Measurements from ENCODE around the gene UCP3. TPM values are rescaled to one million over a fixed set of nuclear protein-coding genes. Genes with fewer than 3 reads are reported as not detected.
"Not testable (repeated sequence)": the region's sequence is repeated elsewhere in the genome, so short reads cannot be mapped to it uniquely, and the experiment has no call there.

The UCP3 gene
- total RNA-seq, 2 experiments from 2014 or later, result 0.32 to 0.83 TPM

DNA sequence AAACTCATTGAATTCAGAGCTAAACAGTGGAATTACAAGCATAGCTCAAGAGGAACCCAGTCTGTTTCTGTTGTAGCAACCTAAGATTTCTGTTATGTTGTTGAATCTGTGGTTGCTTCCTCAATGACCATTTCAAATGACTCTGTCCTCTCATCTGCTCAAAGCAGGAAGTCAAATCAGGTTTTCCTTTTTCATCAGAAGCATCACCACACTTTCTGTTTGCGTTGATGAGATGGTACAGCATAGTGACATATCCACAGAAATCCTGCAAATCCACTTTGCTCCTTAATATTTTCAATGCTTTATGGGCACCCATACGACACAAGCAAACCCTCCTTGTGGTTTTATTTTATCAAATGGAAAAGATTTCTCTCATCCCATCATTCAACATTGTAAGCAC, 13.6 kb downstream of the UCP3 start:
- Mint-ChIP-seq H3K9me3 (no peaks in the 10 kb centered on the region), H3K4me3 (peak overlapping the region; percentile 44), H3K36me3 (ENCODE audit: low read depth) (no peaks in the 10 kb centered on the region), H3K27me3 (ENCODE audit: low read depth) (no peaks in the 10 kb centered on the region), H3K4me1 (ENCODE audit: low read depth) (peaks cover 68% of the 10 kb centered on the region), H3K27ac (peak overlapping the region; percentile 85)
- DNase-seq, result no peak
- CTCF ChIA-PET, result interaction anchor here (0.7 to 1.9 kb wide), 4 partner anchors 10 to 28 kb away, joined by 3 to 12 read pairs (median 4); no protein-coding TSS in a partner anchor
- intact Hi-C loops (cut with micrococcal nuclease), result loop anchor here (1.0 to 5.0 kb wide), 4 partner anchors 10 to 497 kb away; partner anchors contain the start of gene LIPT2

DNA sequence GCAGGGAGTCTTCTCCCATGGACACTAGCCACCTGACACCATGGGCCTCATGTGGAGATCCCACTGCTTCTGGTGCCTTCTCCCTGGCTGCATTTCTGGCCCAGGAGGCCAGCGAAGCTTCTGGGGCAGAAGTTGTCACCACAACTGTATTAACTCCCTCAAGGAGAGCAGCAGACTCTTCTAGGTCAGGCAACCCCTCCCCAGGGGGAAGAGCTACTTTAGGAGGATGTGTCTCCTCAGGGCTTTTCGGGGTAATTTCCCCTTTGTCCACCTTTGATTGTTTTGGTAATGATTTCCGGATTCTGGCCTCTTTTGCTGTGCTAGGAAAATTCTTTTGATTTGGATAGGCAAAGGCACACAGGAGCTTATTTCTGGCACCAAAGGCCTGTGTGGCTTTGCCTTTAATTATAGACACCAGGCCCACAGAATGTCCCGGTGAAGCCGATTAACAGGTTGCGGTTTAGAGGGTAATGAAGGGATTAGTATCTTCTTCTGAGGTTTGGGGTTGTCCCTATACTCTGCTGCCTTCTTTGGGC, 17.3 kb downstream of the UCP3 start:
- H3K36me3 Mint-ChIP-seq (ENCODE audit: low read depth), result no peaks in the 10 kb centered on the region
- peaks cover 45% of the 10 kb centered on the region for H3K4me1 Mint-ChIP-seq (ENCODE audit: low read depth)
- H3K4me3 Mint-ChIP-seq, result no peak overlapping the region
- H3K27ac Mint-ChIP-seq, result peak overlapping the region; percentile 33
- intact Hi-C loops (cut with micrococcal nuclease), result no loop called here
- H3K27me3 Mint-ChIP-seq (ENCODE audit: low read depth), result no peaks in the 10 kb centered on the region
- no peak for DNase-seq
- H3K9me3 Mint-ChIP-seq, result no peaks in the 10 kb centered on the region
- CTCF ChIA-PET, result interaction anchor here (1.0 to 1.2 kb wide), 2 partner anchors 10 to 13 kb away, joined by 3 to 4 read pairs; no protein-coding TSS in a partner anchor

DNA sequence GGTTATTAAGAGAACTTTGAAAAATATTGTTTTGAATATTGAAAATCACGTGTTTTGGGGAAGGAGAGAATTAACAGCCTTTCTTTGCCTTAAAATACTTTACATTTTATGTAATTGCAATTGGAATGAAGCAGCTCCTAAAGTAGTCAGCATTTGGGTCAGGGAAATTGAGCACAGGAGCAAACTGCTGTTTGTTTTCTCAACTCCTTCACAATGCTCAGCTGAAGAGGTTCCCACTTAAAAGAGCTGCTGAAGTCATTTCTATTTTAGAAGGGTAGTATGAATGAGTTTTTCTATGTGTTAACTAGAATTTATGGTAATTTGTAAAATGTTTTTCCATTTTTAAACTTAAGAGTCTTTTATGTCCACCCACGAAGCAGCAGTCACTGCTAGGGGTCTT, 18.2 kb downstream of the UCP3 start:
- Mint-ChIP-seq H3K9me3 (no peaks in the 10 kb centered on the region), H3K36me3 (ENCODE audit: low read depth) (no peaks in the 10 kb centered on the region), H3K4me1 (ENCODE audit: low read depth) (peaks cover 42% of the 10 kb centered on the region), H3K27ac (no peak overlapping the region), H3K27me3 (ENCODE audit: low read depth) (no peaks in the 10 kb centered on the region), H3K4me3 (no peak overlapping the region)
- CTCF ChIA-PET, result interaction anchor here (1.2 kb wide), 1 partner anchor 14 kb away, joined by 3 read pairs; no protein-coding TSS in a partner anchor
- intact Hi-C loops (cut with micrococcal nuclease), result no loop called here
- DNase-seq, result no peak

DNA sequence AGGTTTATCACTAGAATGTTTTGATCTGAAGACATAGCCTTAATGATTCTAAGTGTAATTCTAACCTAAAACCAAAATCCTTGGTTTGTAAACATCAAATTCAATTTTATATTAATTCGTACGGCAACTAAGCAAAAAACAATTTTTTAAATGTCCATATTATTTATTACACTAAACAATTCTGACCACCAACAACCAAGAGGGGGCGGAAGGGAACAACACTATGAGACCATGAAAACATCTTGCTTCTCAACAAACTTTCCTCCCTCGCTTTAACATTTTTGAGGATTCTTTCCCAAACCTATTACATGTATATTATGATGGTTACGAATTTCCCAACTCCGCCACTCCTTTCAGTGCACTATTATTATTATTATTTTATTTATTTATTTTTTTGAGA, 19.7 kb downstream of the UCP3 start:
- CTCF ChIA-PET, result no interaction called here
- Mint-ChIP-seq H3K27me3 (ENCODE audit: low read depth) (no peaks in the 10 kb centered on the region), H3K4me1 (ENCODE audit: low read depth) (peaks cover 37% of the 10 kb centered on the region), H3K4me3 (no peak overlapping the region), H3K36me3 (ENCODE audit: low read depth) (no peaks in the 10 kb centered on the region), H3K27ac (no peak overlapping the region), H3K9me3 (no peaks in the 10 kb centered on the region)
- DNase-seq, result no peak
- intact Hi-C loops (cut with micrococcal nuclease), result no loop called here

DNA sequence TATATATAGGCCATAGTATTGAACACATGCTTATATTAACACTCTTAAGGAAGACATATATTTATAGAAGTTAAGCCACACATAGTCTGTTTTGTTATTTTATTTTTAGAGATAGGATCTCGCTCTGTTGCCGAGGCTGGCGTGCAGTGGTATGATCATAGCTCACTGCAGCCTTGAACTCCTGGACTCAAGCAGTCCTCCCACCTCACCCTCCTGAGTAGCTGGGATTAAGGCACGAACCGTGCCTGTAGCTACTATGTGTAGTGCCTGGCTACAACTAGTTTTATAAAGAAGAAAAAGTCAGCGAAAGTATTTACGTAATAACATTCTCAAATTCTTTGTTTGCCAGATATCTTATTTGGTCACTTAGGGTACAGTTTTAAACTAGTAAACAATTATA, 20.7 kb downstream of the UCP3 start:
- H3K36me3 Mint-ChIP-seq (ENCODE audit: low read depth), result no peaks in the 10 kb centered on the region
- H3K9me3 Mint-ChIP-seq, result no peaks in the 10 kb centered on the region
- CTCF ChIA-PET, result no interaction called here
- no peaks in the 10 kb centered on the region for H3K27me3 Mint-ChIP-seq (ENCODE audit: low read depth)
- no peak overlapping the region for H3K27ac Mint-ChIP-seq
- H3K4me1 Mint-ChIP-seq (ENCODE audit: low read depth), result peaks cover 40% of the 10 kb centered on the region
- no peak for DNase-seq
- no peak overlapping the region for H3K4me3 Mint-ChIP-seq
- intact Hi-C loops (cut with micrococcal nuclease), result no loop called here

DNA sequence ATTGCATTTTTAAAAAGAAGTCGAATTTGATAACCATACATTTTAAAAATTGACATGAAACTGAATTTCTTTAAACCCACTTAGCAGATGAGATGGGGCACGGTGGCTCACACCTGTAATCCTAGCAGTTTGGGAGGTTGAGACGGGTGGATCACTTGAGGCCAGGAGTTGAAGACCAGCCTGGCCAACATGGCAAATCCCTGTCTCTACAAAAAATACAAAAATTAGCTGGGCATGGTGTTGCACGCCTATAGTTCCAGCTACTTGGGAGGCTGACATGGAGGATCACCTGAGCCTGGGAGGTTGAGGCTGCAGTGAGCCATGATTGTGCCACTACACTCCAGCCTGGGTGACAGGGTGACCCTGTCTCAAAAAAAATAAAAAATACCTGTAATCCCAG, 23.2 kb downstream of the UCP3 start:
- H3K4me3 Mint-ChIP-seq; H3K27ac Mint-ChIP-seq; CTCF ChIA-PET; H3K27me3 Mint-ChIP-seq (ENCODE audit: low read depth); intact Hi-C loops (cut with micrococcal nuclease); DNase-seq; H3K9me3 Mint-ChIP-seq: not testable (repeated sequence)
- Mint-ChIP-seq H3K36me3 (ENCODE audit: low read depth) (peaks cover 15% of the 10 kb centered on the region), H3K4me1 (ENCODE audit: low read depth) (peaks cover 25% of the 10 kb centered on the region)

DNA sequence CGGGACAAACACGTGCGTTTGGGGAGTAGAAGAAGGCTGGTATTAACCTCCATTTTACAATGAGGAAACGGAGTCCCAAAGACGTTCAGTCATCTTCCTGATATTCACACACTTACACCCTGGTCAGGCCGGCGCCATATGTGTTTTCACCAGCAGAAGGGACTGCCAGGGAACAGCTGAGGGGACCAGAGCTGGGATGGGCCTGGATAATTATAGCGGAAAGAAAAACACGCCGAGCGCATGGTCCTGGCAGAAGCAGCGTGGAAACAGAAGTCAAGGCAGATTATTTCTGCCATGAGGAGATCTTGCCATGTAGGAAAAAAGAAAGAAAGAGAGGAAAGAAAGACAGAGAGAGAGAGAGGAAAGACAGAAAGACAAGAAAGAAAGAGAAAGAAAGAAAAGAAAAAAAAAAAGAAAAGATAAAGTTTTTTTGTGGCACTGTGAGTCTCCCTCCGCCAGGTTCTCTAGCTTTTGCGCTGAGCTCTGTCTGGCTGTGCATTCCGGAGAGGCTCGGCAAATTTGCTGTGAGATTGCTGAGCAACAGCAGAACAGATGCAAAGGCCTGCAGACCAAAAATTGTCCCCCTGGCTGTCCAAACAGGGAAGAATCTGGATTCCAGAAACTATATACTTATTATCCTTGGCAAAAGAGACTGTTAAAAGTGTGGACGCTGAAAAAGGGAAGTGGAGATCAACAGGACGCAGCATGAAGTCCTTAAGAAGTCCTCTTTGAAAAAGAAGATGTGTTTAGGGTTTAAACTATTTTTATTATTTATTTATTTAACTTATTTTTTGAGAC, 24.9 kb downstream of the UCP3 start:
- H3K36me3 Mint-ChIP-seq (ENCODE audit: low read depth), result peaks cover 31% of the 10 kb centered on the region
- intact Hi-C loops (cut with micrococcal nuclease), result loop anchor here (1.0 kb wide), 2 partner anchors 11 to 223 kb away; partner anchors contain the start of gene RAB6A
- H3K27me3 Mint-ChIP-seq (ENCODE audit: low read depth), result no peaks in the 10 kb centered on the region
- H3K9me3 Mint-ChIP-seq, result no peaks in the 10 kb centered on the region
- H3K4me1 Mint-ChIP-seq (ENCODE audit: low read depth), result peaks cover 38% of the 10 kb centered on the region
- CTCF ChIA-PET, result interaction anchor here (0.5 kb wide), 1 partner anchor 227 kb away, joined by 3 read pairs; no protein-coding TSS in a partner anchor
- H3K27ac Mint-ChIP-seq, result peak overlapping the region; percentile 99
- peak; percentile 33 for DNase-seq
- peak overlapping the region; percentile 98 for H3K4me3 Mint-ChIP-seq

DNA sequence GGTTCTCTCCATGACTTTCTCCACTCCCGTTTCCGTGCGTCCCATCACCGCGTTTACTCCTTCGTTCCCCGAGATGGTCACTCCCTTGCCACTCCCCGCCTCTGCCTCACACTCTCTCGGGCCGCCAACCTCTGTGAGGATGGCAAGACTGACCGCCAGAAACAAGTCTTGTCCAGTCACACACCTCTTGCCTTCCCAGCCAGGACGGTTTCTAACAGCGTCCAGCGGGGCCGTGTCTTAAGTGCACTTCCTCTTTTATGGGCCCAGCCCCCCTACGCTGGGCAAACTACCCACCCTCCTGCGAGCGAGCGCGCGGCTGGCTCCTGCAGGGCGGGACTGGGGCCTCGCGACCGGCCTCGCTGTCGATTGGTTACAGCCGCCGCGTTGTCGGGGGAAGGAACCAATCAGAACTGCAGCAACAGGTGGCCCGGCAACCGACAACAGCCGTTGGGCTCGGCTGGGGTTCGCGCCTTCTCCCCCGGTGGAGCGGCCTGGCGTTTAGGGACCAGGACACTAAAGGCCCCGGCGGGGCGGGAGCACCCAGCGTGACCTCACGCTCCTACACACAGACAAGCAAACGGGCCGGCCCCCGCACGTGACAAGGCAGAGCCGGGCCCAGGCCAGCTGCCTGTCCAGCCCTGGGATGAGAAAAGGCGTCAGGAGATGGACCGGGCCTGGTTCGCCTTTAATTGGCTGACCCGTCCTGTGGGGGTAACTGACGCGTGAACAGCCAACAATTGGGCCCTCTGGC, 25.7 kb downstream of the UCP3 start:
- CTCF ChIA-PET, result interaction anchor here (0.5 to 1.2 kb wide), 2 partner anchors 13 to 228 kb away, joined by 3 read pairs; no protein-coding TSS in a partner anchor
- no peaks in the 10 kb centered on the region for H3K27me3 Mint-ChIP-seq (ENCODE audit: low read depth)
- H3K27ac Mint-ChIP-seq, result peak overlapping the region; percentile 99
- H3K9me3 Mint-ChIP-seq, result no peaks in the 10 kb centered on the region
- H3K36me3 Mint-ChIP-seq (ENCODE audit: low read depth), result peaks cover 38% of the 10 kb centered on the region
- peak; percentile 96 for DNase-seq
- peaks cover 45% of the 10 kb centered on the region for H3K4me1 Mint-ChIP-seq (ENCODE audit: low read depth)
- intact Hi-C loops (cut with micrococcal nuclease), result loop anchor here (1.0 kb wide), 3 partner anchors 9 to 222 kb away; partner anchors contain the start of gene RAB6A
- peak overlapping the region; percentile 98 for H3K4me3 Mint-ChIP-seq

DNA sequence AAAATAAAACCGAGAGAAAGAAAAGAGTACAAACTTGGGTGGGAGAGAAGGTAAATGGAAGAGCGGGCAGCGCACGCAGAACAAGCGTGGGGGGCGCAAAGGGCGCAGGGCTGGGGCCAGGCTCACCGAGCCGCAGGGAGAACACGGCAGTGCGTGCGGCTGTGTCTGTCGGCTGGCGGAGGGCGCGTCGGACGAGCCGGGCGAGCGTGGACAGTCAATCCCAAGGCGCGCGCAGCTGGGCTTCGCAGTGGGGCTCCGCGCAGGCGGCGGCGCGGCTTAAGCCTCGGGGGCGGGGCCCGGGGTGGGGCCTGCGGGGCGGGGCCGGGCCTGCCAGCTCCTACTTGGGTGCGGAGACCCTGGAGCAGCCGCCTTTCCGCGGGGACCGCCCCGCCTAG, 26.3 kb downstream of the UCP3 start, which contains the start of gene UCP2:
UCP2 (minus strand) TSS at position 249 of the 395 bp plus-strand sequence. CDS start 4,465 bp downstream, outside the sequence.
- H3K4me3 Mint-ChIP-seq, result peak within 1 kb of the TSS; percentile 98
- H3K4me1 Mint-ChIP-seq (ENCODE audit: low read depth), result peaks cover 51% of the 10 kb centered on the region
- CTCF ChIA-PET, result interaction anchor here (0.6 to 1.2 kb wide), 2 partner anchors 12 kb away, joined by 3 read pairs; no protein-coding TSS in a partner anchor
- peak within 1 kb of the TSS; percentile 99 for H3K27ac Mint-ChIP-seq
- H3K36me3 Mint-ChIP-seq (ENCODE audit: low read depth), result peaks cover 42% of the 10 kb centered on the region
- no peaks in the 10 kb centered on the region for H3K9me3 Mint-ChIP-seq
- H3K27me3 Mint-ChIP-seq (ENCODE audit: low read depth), result no peaks in the 10 kb centered on the region
- peak; percentile 85 for DNase-seq
- intact Hi-C loops (cut with micrococcal nuclease), result loop anchor here (1.0 kb wide), 1 partner anchor 8 kb away; no protein-coding TSS in a partner anchor

DNA sequence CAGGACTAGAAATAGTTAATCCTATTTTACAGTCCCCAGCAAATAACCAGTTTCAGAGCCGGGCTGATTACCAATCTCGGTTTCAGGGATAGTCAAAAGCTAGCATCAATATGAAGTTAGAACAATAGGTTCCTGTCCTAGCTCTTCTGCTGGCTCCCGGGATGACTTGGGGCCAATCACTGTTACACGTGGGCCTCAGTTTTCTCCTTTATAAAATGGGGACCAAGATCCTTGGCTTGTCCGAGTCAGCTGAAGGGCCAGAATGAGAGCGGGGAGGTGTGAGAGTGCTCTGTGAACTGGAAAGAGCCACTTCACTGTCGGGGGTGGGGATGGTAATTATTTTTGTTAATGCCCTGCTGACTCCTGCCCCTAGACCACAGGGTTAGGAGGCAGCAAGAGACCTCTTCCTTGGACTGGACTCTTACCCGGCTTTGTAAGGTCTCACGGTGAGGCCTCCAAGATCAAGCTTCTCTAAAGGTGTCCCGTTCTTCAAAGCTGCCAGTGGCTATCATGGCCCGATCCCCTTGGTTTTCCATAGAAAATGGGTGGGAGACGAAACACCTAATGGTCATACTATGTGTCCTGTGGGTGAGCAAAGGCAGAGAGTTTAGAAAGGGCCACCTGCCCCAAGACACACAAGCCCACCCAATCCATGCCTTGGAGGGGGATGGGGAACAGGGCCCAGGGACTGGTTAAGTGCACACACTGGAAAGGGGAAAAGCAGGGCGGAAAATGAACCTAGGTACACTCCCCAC, 27.7 kb downstream of the UCP3 start:
- intact Hi-C loops (cut with micrococcal nuclease), result no loop called here
- no peak for DNase-seq
- peak overlapping the region; percentile 99 for H3K27ac Mint-ChIP-seq
- CTCF ChIA-PET, result interaction anchor here (0.7 to 3.8 kb wide), 6 partner anchors 13 to 461 kb away, joined by 3 to 18 read pairs (median 8); no protein-coding TSS in a partner anchor
- H3K4me3 Mint-ChIP-seq, result peak overlapping the region; percentile 98
- H3K9me3 Mint-ChIP-seq, result no peaks in the 10 kb centered on the region
- peaks cover 63% of the 10 kb centered on the region for H3K4me1 Mint-ChIP-seq (ENCODE audit: low read depth)
- H3K36me3 Mint-ChIP-seq (ENCODE audit: low read depth), result peaks cover 55% of the 10 kb centered on the region
- H3K27me3 Mint-ChIP-seq (ENCODE audit: low read depth), result no peaks in the 10 kb centered on the region

Measured in activated naive CD4-positive, alpha-beta T cell treated with anti-CD3 and anti-CD28 coated beads for 36 hours (primary cell).